HL-60 (cell line): ENCODE measurements around the gene LRMDA.

Experiments
- GABPA ChIP-seq: IDR thresholded peaks from 2 replicates; pipeline ENCODE4 v1.6.1; 2012; ENCODE audit warnings: low read depth
- POLR2AphosphoS5 ChIP-seq: IDR thresholded peaks from 2 replicates; pipeline ENCODE4 v1.6.1; 2012; ENCODE audit warnings: low read depth
- SPI1 ChIP-seq: IDR thresholded peaks from 2 replicates; pipeline ENCODE4 v1.6.1; 2012; ENCODE audit warnings: low read depth, mild to moderate bottlenecking, borderline replicate concordance
- TF ChIP-seq, protein P1 (sequence below): IDR thresholded peaks from one replicate; pipeline ENCODE4 v1.5.1; 2011; ENCODE audit warnings: low read length, control low read depth, inconsistent platforms; ENCODE audit not compliant: insufficient read depth

DNA sequence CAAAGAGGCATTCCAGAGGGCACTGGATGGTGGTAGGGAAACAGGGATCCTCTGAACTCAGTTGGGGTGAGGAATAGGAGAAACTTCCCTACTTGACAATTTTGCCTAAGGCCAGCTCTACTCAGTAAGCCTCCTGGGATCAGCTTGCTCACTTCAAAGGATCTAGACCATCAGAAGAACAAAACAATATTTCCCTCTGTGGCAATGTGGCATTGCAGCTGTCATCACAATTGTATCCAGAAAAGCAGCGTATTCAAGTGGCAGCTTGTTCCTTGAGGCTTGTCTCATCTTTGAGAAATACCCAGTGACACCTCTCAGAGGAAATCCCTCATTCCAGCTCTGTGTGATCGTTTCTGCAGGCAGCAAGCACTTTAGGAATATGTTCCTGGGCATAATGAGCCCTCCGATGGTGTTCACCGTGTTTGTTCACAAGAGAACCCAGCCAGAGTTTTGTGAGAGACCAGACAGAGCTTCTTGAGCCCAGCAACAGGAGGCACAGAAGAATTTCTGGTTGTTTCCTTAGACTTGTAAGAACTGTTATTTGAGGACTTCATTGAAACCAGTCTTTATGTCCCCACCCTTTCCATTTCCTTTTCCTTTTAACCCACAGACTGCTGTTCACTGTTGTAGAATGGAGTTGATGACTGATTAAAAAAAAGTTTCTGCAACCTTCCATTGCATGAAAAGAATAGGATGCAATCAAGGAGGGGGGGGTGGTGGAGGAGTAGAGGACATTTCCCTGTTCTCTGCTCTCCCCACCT lies 747.3 kb downstream of the LRMDA start:
- TF ChIP-seq, protein P1, sequence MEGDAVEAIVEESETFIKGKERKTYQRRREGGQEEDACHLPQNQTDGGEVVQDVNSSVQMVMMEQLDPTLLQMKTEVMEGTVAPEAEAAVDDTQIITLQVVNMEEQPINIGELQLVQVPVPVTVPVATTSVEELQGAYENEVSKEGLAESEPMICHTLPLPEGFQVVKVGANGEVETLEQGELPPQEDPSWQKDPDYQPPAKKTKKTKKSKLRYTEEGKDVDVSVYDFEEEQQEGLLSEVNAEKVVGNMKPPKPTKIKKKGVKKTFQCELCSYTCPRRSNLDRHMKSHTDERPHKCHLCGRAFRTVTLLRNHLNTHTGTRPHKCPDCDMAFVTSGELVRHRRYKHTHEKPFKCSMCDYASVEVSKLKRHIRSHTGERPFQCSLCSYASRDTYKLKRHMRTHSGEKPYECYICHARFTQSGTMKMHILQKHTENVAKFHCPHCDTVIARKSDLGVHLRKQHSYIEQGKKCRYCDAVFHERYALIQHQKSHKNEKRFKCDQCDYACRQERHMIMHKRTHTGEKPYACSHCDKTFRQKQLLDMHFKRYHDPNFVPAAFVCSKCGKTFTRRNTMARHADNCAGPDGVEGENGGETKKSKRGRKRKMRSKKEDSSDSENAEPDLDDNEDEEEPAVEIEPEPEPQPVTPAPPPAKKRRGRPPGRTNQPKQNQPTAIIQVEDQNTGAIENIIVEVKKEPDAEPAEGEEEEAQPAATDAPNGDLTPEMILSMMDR: no peak
- no peak for TF ChIP-seq GABPA
- no peak for TF ChIP-seq POLR2AphosphoS5
- no peak for TF ChIP-seq SPI1
